Measurements from ENCODE around the gene LYSMD1. TPM values are rescaled to one million over a fixed set of nuclear protein-coding genes. Genes with fewer than 3 reads are reported as not detected.
A peak's percentile ranks its signal among the peaks of the same experiment; 100 is the strongest.

LYSMD1 gene
- total and polyA plus RNA-seq, 4 donors, result 12.9 to 19.1 (median 18.3) TPM

DNA sequence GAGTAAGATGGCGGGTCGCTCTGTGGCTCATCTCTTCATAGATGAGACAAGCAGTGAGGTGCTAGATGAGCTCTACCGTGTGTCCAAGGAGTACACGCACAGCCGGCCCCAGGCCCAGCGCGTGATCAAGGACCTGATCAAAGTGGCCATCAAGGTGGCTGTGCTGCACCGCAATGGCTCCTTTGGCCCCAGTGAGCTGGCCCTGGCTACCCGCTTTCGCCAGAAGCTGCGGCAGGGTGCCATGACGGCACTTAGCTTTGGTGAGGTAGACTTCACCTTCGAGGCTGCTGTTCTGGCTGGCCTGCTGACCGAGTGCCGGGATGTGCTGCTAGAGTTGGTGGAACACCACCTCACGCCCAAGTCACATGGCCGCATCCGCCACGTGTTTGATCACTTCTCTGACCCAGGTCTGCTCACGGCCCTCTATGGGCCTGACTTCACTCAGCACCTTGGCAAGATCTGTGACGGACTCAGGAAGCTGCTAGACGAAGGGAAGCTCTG, 6.9 kb downstream of the LYSMD1 start:
- Histone ChIP-seq H3K4me1 (ENCODE audit: control insufficient read depth, insufficient read depth, low read length) (no peaks in the 10 kb centered on the region), H3K4me3 (ENCODE audit: low read depth, low read length) (no peak overlapping the region), H3K36me3 (ENCODE audit: control insufficient read depth, insufficient read depth, low read length) (peaks cover 45% of the 10 kb centered on the region), H3K27ac (ENCODE audit: low read depth, low read length) (no peak overlapping the region), H3K9me3 (ENCODE audit: control insufficient read depth, insufficient read depth, low read length) (no peaks in the 10 kb centered on the region), H3K27me3 (ENCODE audit: control insufficient read depth, insufficient read depth, low read length) (no peaks in the 10 kb centered on the region)
- DNase-seq (ENCODE audit: low read depth in 4 of 6, low spot score in 6 of 6), result no peak
- 92% methylated on average over 22 of the region's 22 CpGs for WGBS (ENCODE audit: insufficient coverage)

DNA sequence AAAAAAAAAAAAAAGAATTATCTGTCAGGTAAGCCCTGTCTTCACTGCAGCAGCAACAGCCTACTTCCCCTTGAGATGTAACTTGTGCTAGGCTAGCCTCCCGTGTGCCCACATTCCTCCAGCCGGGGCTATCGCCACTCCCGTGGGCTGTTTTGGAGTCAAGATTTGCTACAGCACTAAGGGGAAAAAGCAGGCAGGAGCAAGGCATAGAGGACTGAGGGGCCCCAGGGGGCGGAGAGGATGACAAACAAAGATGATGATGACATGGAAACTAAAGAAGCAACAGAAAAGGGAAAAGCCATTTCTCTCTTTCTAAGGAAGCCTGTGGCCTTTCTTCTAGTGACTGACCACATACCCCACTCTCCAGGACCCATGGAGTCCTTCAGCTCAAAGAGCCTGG, 7.4 kb downstream of the LYSMD1 start:
- WGBS (ENCODE audit: insufficient coverage), result 78% methylated on average over 4 of the region's 5 CpGs
- no peak overlapping the region for H3K27ac ChIP-seq (ENCODE audit: low read depth, low read length)
- no peak for DNase-seq (ENCODE audit: low read depth in 4 of 6, low spot score in 6 of 6)
- H3K9me3 ChIP-seq (ENCODE audit: control insufficient read depth, insufficient read depth, low read length), result no peaks in the 10 kb centered on the region
- no peaks in the 10 kb centered on the region for H3K27me3 ChIP-seq (ENCODE audit: control insufficient read depth, insufficient read depth, low read length)
- H3K4me1 ChIP-seq (ENCODE audit: control insufficient read depth, insufficient read depth, low read length), result no peaks in the 10 kb centered on the region
- H3K36me3 ChIP-seq (ENCODE audit: control insufficient read depth, insufficient read depth, low read length), result peaks cover 45% of the 10 kb centered on the region
- no peak overlapping the region for H3K4me3 ChIP-seq (ENCODE audit: low read depth, low read length)

GRCh38 chr1:151157067-151157531, 8.6 kb downstream of the LYSMD1 start:
- H3K36me3 ChIP-seq (ENCODE audit: control insufficient read depth, insufficient read depth, low read length), result peaks cover 45% of the 10 kb centered on the region
- no peak for DNase-seq (ENCODE audit: low read depth in 4 of 6, low spot score in 6 of 6)
- H3K27ac ChIP-seq (ENCODE audit: low read depth, low read length), result no peak overlapping the region
- H3K4me1 ChIP-seq (ENCODE audit: control insufficient read depth, insufficient read depth, low read length), result no peaks in the 10 kb centered on the region
- 85% methylated on average over 6 of the region's 6 CpGs for WGBS (ENCODE audit: insufficient coverage)
- no peaks in the 10 kb centered on the region for H3K27me3 ChIP-seq (ENCODE audit: control insufficient read depth, insufficient read depth, low read length)
- peak overlapping the region; percentile 5 for H3K4me3 ChIP-seq (ENCODE audit: low read depth, low read length)
- H3K9me3 ChIP-seq (ENCODE audit: control insufficient read depth, insufficient read depth, low read length), result no peaks in the 10 kb centered on the region

GRCh38 chr1:151156515-151156819, 9.2 kb downstream of the LYSMD1 start, which contains the start of gene TNFAIP8L2:
TSS of gene TNFAIP8L2 (plus strand) at chr1:151156649. CDS start at chr1:151158698, 2,049 bp downstream.
- WGBS (ENCODE audit: insufficient coverage), result 78% methylated on average over 4 of the region's 4 CpGs
- Histone ChIP-seq H3K4me3 (ENCODE audit: low read depth, low read length) (peak within 1 kb of the TSS; percentile 5), H3K4me1 (ENCODE audit: control insufficient read depth, insufficient read depth, low read length) (no peaks in the 10 kb centered on the region), H3K9me3 (ENCODE audit: control insufficient read depth, insufficient read depth, low read length) (no peaks in the 10 kb centered on the region), H3K27ac (ENCODE audit: low read depth, low read length) (no peak within 1 kb of the TSS), H3K27me3 (ENCODE audit: control insufficient read depth, insufficient read depth, low read length) (no peaks in the 10 kb centered on the region), H3K36me3 (ENCODE audit: control insufficient read depth, insufficient read depth, low read length) (peaks cover 41% of the 10 kb centered on the region)
- DNase-seq (ENCODE audit: low read depth in 4 of 6, low spot score in 6 of 6), result no peak

DNA sequence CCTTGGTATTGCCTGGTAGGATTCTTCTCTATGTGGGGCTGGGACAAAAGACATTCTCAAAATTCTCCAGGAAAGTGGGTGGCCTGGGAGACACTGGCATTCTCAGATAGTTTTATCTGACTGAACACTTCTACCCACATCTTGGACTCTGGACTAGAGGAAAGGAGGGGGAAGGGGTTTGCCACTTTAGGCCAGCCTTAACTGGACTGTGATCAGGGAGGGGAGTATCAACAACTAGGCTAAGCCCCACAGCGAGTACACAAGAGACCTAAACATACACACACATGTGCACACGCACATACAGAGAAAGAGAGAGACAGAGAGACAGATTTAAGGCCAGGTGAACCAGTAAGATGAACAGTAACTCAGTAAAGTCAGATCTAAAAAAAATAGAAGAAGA, 18.0 kb downstream of the LYSMD1 start:
- Histone ChIP-seq H3K27ac (ENCODE audit: low read depth, low read length) (no peak overlapping the region), H3K9me3 (ENCODE audit: control insufficient read depth, insufficient read depth, low read length) (no peaks in the 10 kb centered on the region), H3K27me3 (ENCODE audit: control insufficient read depth, insufficient read depth, low read length) (no peaks in the 10 kb centered on the region), H3K4me1 (ENCODE audit: control insufficient read depth, insufficient read depth, low read length) (peaks cover 42% of the 10 kb centered on the region), H3K4me3 (ENCODE audit: low read depth, low read length) (no peak overlapping the region), H3K36me3 (ENCODE audit: control insufficient read depth, insufficient read depth, low read length) (peaks cover 10% of the 10 kb centered on the region)
- DNase-seq (ENCODE audit: low read depth in 4 of 6, low spot score in 6 of 6), result no peak
- WGBS (ENCODE audit: insufficient coverage), result no CpG with 5 or more reads among the region's 2 CpGs

GRCh38 chr1:151147132-151147503, 18.6 kb downstream of the LYSMD1 start:
- H3K4me1 ChIP-seq (ENCODE audit: control insufficient read depth, insufficient read depth, low read length), result peaks cover 47% of the 10 kb centered on the region

GRCh38 chr1:151146412-151147131, 19.1 kb downstream of the LYSMD1 start, which contains the start of gene SEMA6C:
TSS of gene SEMA6C (minus strand) at chr1:151146631. CDS start at chr1:151142621, 4,010 bp downstream.
- H3K4me1 ChIP-seq (ENCODE audit: control insufficient read depth, insufficient read depth, low read length), result peaks cover 47% of the 10 kb centered on the region

More at GRCh38 chr1:151147132-151147503, 18.6 kb downstream of the LYSMD1 start:
- H3K27me3 ChIP-seq (ENCODE audit: control insufficient read depth, insufficient read depth, low read length), result no peaks in the 10 kb centered on the region
- DNase-seq (ENCODE audit: low read depth in 4 of 6, low spot score in 6 of 6), result no peak
- no peaks in the 10 kb centered on the region for H3K9me3 ChIP-seq (ENCODE audit: control insufficient read depth, insufficient read depth, low read length)
- WGBS (ENCODE audit: insufficient coverage), result 25% methylated on average over 1 of the region's 7 CpGs
- peak overlapping the region; percentile 61 for H3K4me3 ChIP-seq (ENCODE audit: low read depth, low read length)
- peak overlapping the region; percentile 69 for H3K27ac ChIP-seq (ENCODE audit: low read depth, low read length)
- peaks cover 15% of the 10 kb centered on the region for H3K36me3 ChIP-seq (ENCODE audit: control insufficient read depth, insufficient read depth, low read length)

DNA sequence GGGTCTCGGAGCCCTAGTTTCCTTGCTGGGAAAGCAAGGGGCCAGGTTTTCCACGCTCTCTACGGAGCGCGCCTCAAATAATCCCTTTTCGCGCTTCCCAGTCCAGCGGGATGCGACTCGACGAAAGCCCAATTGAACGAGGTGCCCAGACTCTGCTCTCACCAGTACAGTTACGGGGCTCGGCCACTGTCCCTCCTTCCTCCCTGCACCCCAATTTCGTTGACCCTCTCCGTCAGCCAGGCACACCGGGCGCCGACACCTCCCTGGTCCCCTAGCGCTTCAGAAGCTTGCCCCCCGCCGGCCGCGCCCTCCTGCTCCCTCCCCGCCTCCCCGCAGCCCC, 19.7 kb downstream of the LYSMD1 start:
- Histone ChIP-seq H3K4me3 (ENCODE audit: low read depth, low read length) (peak overlapping the region; percentile 61), H3K27ac (ENCODE audit: low read depth, low read length) (peak overlapping the region; percentile 65), H3K4me1 (ENCODE audit: control insufficient read depth, insufficient read depth, low read length) (peaks cover 47% of the 10 kb centered on the region), H3K36me3 (ENCODE audit: control insufficient read depth, insufficient read depth, low read length) (peaks cover 25% of the 10 kb centered on the region), H3K9me3 (ENCODE audit: control insufficient read depth, insufficient read depth, low read length) (no peaks in the 10 kb centered on the region), H3K27me3 (ENCODE audit: control insufficient read depth, insufficient read depth, low read length) (no peaks in the 10 kb centered on the region)
- DNase-seq (ENCODE audit: low read depth in 4 of 6, low spot score in 6 of 6), result no peak
- WGBS (ENCODE audit: insufficient coverage), result under 1% methylated on average over 26 of the region's 26 CpGs

More at GRCh38 chr1:151146412-151147131, 19.1 kb downstream of the LYSMD1 start, which contains the start of gene SEMA6C:
- Histone ChIP-seq H3K27ac (ENCODE audit: low read depth, low read length) (peak within 1 kb of the TSS; percentile 69), H3K4me3 (ENCODE audit: low read depth, low read length) (peak within 1 kb of the TSS; percentile 61), H3K27me3 (ENCODE audit: control insufficient read depth, insufficient read depth, low read length) (no peaks in the 10 kb centered on the region), H3K36me3 (ENCODE audit: control insufficient read depth, insufficient read depth, low read length) (peaks cover 21% of the 10 kb centered on the region), H3K9me3 (ENCODE audit: control insufficient read depth, insufficient read depth, low read length) (no peaks in the 10 kb centered on the region)
- under 1% methylated on average over 61 of the region's 61 CpGs for WGBS (ENCODE audit: insufficient coverage)
- DNase-seq (ENCODE audit: low read depth in 4 of 6, low spot score in 6 of 6), result peak in 5 of 6 donors; percentile 84 to 98 (median 88)

DNA sequence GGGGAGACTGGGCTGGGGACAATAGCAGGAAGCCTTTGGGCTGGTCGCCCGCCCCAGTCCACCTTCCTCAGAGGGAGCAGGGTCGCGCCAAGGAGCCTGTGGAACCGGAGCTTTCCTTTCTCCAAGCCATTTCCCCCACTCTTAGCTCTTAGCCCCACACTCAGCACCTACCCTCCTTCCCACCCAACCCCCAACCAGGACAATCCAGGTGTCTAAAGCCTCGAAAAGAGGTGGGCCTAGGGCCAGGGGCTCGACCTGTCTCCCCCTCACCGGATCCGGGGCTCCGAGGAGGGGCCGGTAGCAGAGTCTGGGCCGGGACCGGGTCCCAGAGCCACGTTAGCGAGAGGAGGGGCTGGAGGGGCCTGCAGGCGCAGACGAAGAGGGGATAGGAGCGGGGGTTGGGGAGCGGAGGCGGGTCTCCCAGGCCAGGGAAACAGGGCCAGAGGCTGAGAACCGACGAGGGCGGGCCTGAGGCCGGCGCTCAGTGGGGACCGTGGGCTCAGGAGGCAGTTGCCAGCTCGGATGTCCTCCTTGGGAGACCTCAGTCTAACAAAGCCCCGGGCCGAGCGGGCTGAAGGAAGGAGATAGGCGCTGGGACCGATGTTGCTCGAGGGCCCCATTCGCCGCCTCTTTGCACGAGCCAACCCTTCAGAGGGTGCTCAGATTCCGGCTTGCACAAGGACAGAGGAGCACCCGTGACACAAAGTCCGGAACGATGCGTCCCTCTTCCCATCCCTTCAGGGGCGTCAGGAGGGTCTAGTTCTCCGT, 20.2 kb downstream of the LYSMD1 start:
- 4% methylated on average over 41 of the region's 43 CpGs for WGBS (ENCODE audit: insufficient coverage)
- peak overlapping the region; percentile 65 for H3K27ac ChIP-seq (ENCODE audit: low read depth, low read length)
- no peaks in the 10 kb centered on the region for H3K27me3 ChIP-seq (ENCODE audit: control insufficient read depth, insufficient read depth, low read length)
- peaks cover 26% of the 10 kb centered on the region for H3K36me3 ChIP-seq (ENCODE audit: control insufficient read depth, insufficient read depth, low read length)
- peak overlapping the region; percentile 61 for H3K4me3 ChIP-seq (ENCODE audit: low read depth, low read length)
- peaks cover 47% of the 10 kb centered on the region for H3K4me1 ChIP-seq (ENCODE audit: control insufficient read depth, insufficient read depth, low read length)
- H3K9me3 ChIP-seq (ENCODE audit: control insufficient read depth, insufficient read depth, low read length), result no peaks in the 10 kb centered on the region
- peak in 2 of 6 donors; percentile 60 for DNase-seq (ENCODE audit: low read depth in 4 of 6, low spot score in 6 of 6)
